ENCODE data around the gene GPR132. TPM values are rescaled to one million over a fixed set of nuclear protein-coding genes. Genes with fewer than 3 reads are reported as not detected.

The GPR132 gene
- total and polyA plus RNA-seq, 9 of the 15 experiments (the other 6 are each of a cell fraction or from before 2014, with no cell fraction given) = 0.01 to 1.1 (median 0.25) TPM; not detected in 1

DNA sequence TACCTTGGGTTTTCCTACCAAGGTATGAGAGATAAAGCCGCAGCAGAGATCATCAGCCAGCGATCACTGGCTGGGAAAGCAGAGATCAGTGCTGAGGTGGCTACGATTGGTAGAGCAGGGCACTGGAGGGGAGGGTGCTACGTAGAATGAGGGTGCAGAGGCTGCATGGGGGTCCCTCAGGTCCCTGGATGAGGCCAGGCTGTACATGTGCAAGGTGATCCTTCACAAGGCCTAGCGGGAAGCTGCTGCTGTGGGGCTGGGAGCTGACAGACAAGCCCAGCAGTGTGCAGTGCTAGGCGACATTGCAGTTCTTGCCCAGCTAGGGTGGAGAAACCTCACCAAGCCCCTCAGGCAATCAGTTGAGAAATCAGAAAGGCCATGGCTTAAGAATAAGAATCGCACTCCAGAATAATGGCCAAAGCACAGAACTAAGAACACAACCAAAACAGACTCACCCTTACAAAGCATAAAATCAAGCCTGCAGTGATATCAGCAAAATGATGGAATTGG is 37.2 kb upstream of the GPR132 start:
- ATAC-seq (no peak), FAIRE-seq (no peak), DNase-seq (ENCODE audit: extremely low read depth in 1 of 4, low spot score in 3 of 4) (no peak)
- no peaks in the 10 kb centered on the region for H3K36me3 ChIP-seq (ENCODE audit: control insufficient read depth, insufficient read depth, low read length)
- ChIA-PET POLR2A (no interaction called here), CTCF (ENCODE audit: low intra/inter-chr PET ratio) (no interaction called here)
- peaks cover 17 to 21% of the 10 kb centered on the region in 2 experiments; a peak in 4 of 5 replicates for H3K27me3 ChIP-seq (ENCODE audit: control insufficient read depth in 2 of 2, insufficient read depth in 2 of 2, low read length in 2 of 2)
- no peak overlapping the region for H3K4me3 ChIP-seq
- no peak overlapping the region for H3K9ac ChIP-seq (ENCODE audit: insufficient read depth in 1 of 2, low read depth in 2 of 2, low read length in 2 of 2)
- H3K4me1 ChIP-seq (replicated peaks in 1 of 2; ENCODE audit: control insufficient read depth in 2 of 2, insufficient read depth in 2 of 2, low read length in 2 of 2) = peaks cover 0 to 5% of the 10 kb centered on the region in 2 experiments; a peak in 2 of 5 replicates
- no peak overlapping the region for H2AFZ ChIP-seq (ENCODE audit: low read depth, low read length)
- TF ChIP-seq ZBTB1 (CRISPR knock-in tag; IDR thresholded peaks at IDR 0.05; ENCODE audit: borderline replicate concordance, low read depth) (no peak), ZNF707 (CRISPR knock-in tag; conservative IDR thresholded peaks at IDR 0.05) (no peak), IFI16 (CRISPR knock-in tag; IDR thresholded peaks at IDR 0.05) (no peak), ETV1 (tag; conservative IDR thresholded peaks at IDR 0.05; ENCODE audit: low read depth) (no peak), BRCA1 (IDR thresholded peaks at IDR 0.05) (no peak), BRCA1 (CRISPR knock-in tag; IDR thresholded peaks at IDR 0.05) (no peak), ZNF3 (CRISPR knock-in tag; IDR thresholded peaks at IDR 0.05) (no peak), SIRT6 (IDR thresholded peaks at IDR 0.05; ENCODE audit: low read depth, low read length) (no peak), IRF2 (CRISPR knock-in tag; IDR thresholded peaks at IDR 0.05) (no peak), ZEB2 (IDR thresholded peaks at IDR 0.05) (no peak), PTTG1 (tag; IDR thresholded peaks at IDR 0.05; ENCODE audit: low read depth) (no peak), RAD51 (IDR thresholded peaks at IDR 0.05; ENCODE audit: borderline replicate concordance, low read depth) (no peak)
- TF ChIP-seq, protein P1, sequence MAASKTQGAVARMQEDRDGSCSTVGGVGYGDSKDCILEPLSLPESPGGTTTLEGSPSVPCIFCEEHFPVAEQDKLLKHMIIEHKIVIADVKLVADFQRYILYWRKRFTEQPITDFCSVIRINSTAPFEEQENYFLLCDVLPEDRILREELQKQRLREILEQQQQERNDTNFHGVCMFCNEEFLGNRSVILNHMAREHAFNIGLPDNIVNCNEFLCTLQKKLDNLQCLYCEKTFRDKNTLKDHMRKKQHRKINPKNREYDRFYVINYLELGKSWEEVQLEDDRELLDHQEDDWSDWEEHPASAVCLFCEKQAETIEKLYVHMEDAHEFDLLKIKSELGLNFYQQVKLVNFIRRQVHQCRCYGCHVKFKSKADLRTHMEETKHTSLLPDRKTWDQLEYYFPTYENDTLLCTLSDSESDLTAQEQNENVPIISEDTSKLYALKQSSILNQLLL (CRISPR knock-in tag; IDR thresholded peaks at IDR 0.05; ENCODE audit: borderline replicate concordance) = no peak
- TF ChIP-seq, protein P2, sequence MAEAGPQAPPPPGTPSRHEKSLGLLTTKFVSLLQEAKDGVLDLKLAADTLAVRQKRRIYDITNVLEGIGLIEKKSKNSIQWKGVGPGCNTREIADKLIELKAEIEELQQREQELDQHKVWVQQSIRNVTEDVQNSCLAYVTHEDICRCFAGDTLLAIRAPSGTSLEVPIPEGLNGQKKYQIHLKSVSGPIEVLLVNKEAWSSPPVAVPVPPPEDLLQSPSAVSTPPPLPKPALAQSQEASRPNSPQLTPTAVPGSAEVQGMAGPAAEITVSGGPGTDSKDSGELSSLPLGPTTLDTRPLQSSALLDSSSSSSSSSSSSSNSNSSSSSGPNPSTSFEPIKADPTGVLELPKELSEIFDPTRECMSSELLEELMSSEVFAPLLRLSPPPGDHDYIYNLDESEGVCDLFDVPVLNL (CRISPR knock-in tag; IDR thresholded peaks at IDR 0.05; ENCODE audit: low read depth) = no peak
- WGBS (ENCODE audit: insufficient coverage, low coverage, missing lambda C conversion rate) = 3% methylated on average over 7 of the region's 7 CpGs
- H4K20me1 ChIP-seq (replicated peaks; ENCODE audit: control insufficient read depth, insufficient read depth, low read length) = no peaks in the 10 kb centered on the region
- no peaks in the 10 kb centered on the region for H3K9me1 ChIP-seq (ENCODE audit: control insufficient read depth, insufficient read depth, low read length)
- H3K27ac ChIP-seq (ENCODE audit: extremely low read depth, low read depth, low read length) = no peak overlapping the region
- no peak overlapping the region for H3K4me2 ChIP-seq (ENCODE audit: insufficient read depth, low read length)
- peaks cover 4% of the 10 kb centered on the region for H3K9me3 ChIP-seq (replicated peaks; ENCODE audit: control insufficient read depth, insufficient read depth, low read depth, low read length)
- intact Hi-C loops (cut with micrococcal nuclease) = no loop called here
- no TSS peak for BruUV-seq (replicated peaks)
- in situ Hi-C loops (cut with MboI) = no loop called here
- no peaks in the 10 kb centered on the region for H3K79me2 ChIP-seq (ENCODE audit: control insufficient read depth, insufficient read depth, low read length)

Data from K562 (cell line).